ENCODE data around the gene QSOX2.

DNA sequence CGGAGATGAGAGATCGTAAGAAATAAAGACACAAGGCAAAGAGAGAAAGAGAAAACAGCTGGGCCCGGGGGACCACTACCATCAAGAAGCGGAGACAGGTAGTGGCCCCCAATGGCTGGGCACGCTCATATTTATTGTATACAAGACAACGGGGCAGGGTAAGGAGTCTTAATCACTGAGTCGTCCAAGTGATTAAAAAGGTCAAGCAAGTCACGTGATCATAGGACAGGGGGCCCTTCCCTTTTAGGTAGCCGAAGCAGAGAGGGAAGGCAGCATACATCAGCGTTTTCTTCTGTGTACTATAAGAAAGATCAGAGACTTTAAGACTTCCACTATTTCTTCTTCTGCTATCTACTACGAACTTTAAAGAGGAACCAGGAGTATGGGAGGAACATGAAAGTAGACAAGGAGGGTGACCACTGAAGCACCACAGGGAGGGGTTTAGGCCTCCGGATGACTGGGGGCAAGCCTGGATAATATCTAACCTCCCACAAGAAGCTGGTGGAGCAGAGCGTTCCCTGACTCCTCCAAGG lies 24.6 kb upstream of the QSOX2 start:
- TF ChIP-seq, protein P1, sequence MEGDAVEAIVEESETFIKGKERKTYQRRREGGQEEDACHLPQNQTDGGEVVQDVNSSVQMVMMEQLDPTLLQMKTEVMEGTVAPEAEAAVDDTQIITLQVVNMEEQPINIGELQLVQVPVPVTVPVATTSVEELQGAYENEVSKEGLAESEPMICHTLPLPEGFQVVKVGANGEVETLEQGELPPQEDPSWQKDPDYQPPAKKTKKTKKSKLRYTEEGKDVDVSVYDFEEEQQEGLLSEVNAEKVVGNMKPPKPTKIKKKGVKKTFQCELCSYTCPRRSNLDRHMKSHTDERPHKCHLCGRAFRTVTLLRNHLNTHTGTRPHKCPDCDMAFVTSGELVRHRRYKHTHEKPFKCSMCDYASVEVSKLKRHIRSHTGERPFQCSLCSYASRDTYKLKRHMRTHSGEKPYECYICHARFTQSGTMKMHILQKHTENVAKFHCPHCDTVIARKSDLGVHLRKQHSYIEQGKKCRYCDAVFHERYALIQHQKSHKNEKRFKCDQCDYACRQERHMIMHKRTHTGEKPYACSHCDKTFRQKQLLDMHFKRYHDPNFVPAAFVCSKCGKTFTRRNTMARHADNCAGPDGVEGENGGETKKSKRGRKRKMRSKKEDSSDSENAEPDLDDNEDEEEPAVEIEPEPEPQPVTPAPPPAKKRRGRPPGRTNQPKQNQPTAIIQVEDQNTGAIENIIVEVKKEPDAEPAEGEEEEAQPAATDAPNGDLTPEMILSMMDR (IDR thresholded peaks at IDR 0.05; ENCODE audit: low read depth, low read length, missing input control), result no peak
- no peak for TF ChIP-seq HNF4G (IDR thresholded peaks at IDR 0.05)
- no peak for TF ChIP-seq RAD21 (IDR thresholded peaks at IDR 0.05)
- no peak for TF ChIP-seq YY1 (IDR thresholded peaks at IDR 0.05)
- TF ChIP-seq, protein P2, sequence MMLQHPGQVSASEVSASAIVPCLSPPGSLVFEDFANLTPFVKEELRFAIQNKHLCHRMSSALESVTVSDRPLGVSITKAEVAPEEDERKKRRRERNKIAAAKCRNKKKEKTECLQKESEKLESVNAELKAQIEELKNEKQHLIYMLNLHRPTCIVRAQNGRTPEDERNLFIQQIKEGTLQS (IDR thresholded peaks at IDR 0.05), result no peak
- TF ChIP-seq, protein P3, sequence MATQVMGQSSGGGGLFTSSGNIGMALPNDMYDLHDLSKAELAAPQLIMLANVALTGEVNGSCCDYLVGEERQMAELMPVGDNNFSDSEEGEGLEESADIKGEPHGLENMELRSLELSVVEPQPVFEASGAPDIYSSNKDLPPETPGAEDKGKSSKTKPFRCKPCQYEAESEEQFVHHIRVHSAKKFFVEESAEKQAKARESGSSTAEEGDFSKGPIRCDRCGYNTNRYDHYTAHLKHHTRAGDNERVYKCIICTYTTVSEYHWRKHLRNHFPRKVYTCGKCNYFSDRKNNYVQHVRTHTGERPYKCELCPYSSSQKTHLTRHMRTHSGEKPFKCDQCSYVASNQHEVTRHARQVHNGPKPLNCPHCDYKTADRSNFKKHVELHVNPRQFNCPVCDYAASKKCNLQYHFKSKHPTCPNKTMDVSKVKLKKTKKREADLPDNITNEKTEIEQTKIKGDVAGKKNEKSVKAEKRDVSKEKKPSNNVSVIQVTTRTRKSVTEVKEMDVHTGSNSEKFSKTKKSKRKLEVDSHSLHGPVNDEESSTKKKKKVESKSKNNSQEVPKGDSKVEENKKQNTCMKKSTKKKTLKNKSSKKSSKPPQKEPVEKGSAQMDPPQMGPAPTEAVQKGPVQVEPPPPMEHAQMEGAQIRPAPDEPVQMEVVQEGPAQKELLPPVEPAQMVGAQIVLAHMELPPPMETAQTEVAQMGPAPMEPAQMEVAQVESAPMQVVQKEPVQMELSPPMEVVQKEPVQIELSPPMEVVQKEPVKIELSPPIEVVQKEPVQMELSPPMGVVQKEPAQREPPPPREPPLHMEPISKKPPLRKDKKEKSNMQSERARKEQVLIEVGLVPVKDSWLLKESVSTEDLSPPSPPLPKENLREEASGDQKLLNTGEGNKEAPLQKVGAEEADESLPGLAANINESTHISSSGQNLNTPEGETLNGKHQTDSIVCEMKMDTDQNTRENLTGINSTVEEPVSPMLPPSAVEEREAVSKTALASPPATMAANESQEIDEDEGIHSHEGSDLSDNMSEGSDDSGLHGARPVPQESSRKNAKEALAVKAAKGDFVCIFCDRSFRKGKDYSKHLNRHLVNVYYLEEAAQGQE (IDR thresholded peaks at IDR 0.05), result no peak

Measured in liver (tissue), 3 donors.